Stimulated activated CD4-positive, alpha-beta T cell treated with anti-CD3 and anti-CD28 coated beads, Interleukin-4, amount 100 ng/mL, for 24 hours (primary cell): ENCODE results near the gene HDGF.

Source experiments
- DNase-seq: peaks from one replicate; pipeline ENCODE4 v3.0.0-alpha.2; 2020

HDGF gene

GRCh38 chr1:156714830-156715229 lies 36.6 kb downstream of the HDGF start:
- no peak for DNase-seq

- DNase-seq: no peak
Measured at GRCh38 chr1:156712626-156713025, 38.8 kb downstream of the HDGF start.

GRCh38 chr1:156711011-156711817 lies 40.3 kb downstream of the HDGF start:
- no peak for DNase-seq

GRCh38 chr1:156709757-156710489 lies 41.6 kb downstream of the HDGF start:
- no peak for DNase-seq

GRCh38 chr1:156709031-156709430 lies 42.4 kb downstream of the HDGF start:
- no peak for DNase-seq

- DNase-seq: no peak
Measured at GRCh38 chr1:156708218-156708661, 43.2 kb downstream of the HDGF start.

- no peak for DNase-seq
Measured at GRCh38 chr1:156707417-156708217, 43.9 kb downstream of the HDGF start.

- DNase-seq: peak; percentile 12
Measured at GRCh38 chr1:156706657-156707416, 44.6 kb downstream of the HDGF start.

- peak; percentile 73 for DNase-seq
Measured at GRCh38 chr1:156705918-156706656, 45.4 kb downstream of the HDGF start.

GRCh38 chr1:156705321-156705917 lies 46.1 kb downstream of the HDGF start, which contains the start of gene CRABP2:
CRABP2 (minus strand) TSS chr1:156705583; CDS start chr1:156705446, 137 bp downstream.
- peak; percentile 17 for DNase-seq

GRCh38 chr1:156704930-156705320 lies 46.5 kb downstream of the HDGF start:
- DNase-seq: peak; percentile 60

GRCh38 chr1:156704166-156704711 lies 47.2 kb downstream of the HDGF start:
- no peak for DNase-seq

GRCh38 chr1:156703741-156704140 lies 47.7 kb downstream of the HDGF start:
- DNase-seq: no peak

- DNase-seq: no peak
Measured at GRCh38 chr1:156703336-156703735, 48.1 kb downstream of the HDGF start.

- no peak for DNase-seq
Measured at GRCh38 chr1:156700736-156701531, 50.5 kb downstream of the HDGF start.

GRCh38 chr1:156698995-156699394 lies 52.5 kb downstream of the HDGF start:
- no peak for DNase-seq

GRCh38 chr1:156697481-156697880 lies 54.0 kb downstream of the HDGF start:
- no peak for DNase-seq

GRCh38 chr1:156696755-156697154 lies 54.7 kb downstream of the HDGF start:
- no peak for DNase-seq

- no peak for DNase-seq
Measured at GRCh38 chr1:156694690-156694962, 56.8 kb downstream of the HDGF start.
